ENCODE measurements around the gene OPTC. TPM values are rescaled to one million over a fixed set of nuclear protein-coding genes. Genes with fewer than 3 reads are reported as not detected.

Gene OPTC
- total RNA-seq, 3 donors from 2014 or later (not counting 1 experiment from before 2014, with no cell fraction given) = not detected

- intact Hi-C loops (cut with micrococcal nuclease) = no loop called here
These were observed 46.0 kb downstream of the OPTC start for GRCh38 chr1:203539831-203540546.

GRCh38 chr1:203544485-203544884 is 50.5 kb downstream of the OPTC start:
- intact Hi-C loops (cut with micrococcal nuclease) = no loop called here
- TF ChIP-seq CTCF (IDR thresholded peaks at IDR 0.05) = no peak
- 42% methylated on average over 3 of the region's 3 CpGs for WGBS (ENCODE audit: insufficient coverage)
- no peak overlapping the region for H3K27ac ChIP-seq (ENCODE audit: low read length)
- no peak for DNase-seq
- Mint-ChIP-seq H3K27ac (no peak overlapping the region), H3K9me3 (no peaks in the 10 kb centered on the region), H3K4me1 (no peaks in the 10 kb centered on the region), H3K4me3 (no peak overlapping the region), H3K36me3 (no peaks in the 10 kb centered on the region), H3K27me3 (ENCODE audit: low read depth in 2 of 2) (no peaks in the 10 kb centered on the region)
- H3K9me3 ChIP-seq (ENCODE audit: control insufficient read depth, insufficient read depth, low read length) = no peaks in the 10 kb centered on the region
- H3K4me3 ChIP-seq (ENCODE audit: low read length) = no peak overlapping the region
- H3K27me3 ChIP-seq (ENCODE audit: control insufficient read depth, insufficient read depth, low read length) = no peaks in the 10 kb centered on the region
- ATAC-seq = no peak
- no peaks in the 10 kb centered on the region for H3K4me1 ChIP-seq (ENCODE audit: control insufficient read depth, insufficient read depth, low read length)
- no peaks in the 10 kb centered on the region for H3K36me3 ChIP-seq (ENCODE audit: control insufficient read depth, insufficient read depth, low read length)

More at GRCh38 chr1:203539831-203540546, 46.0 kb downstream of the OPTC start:
- H3K4me1 ChIP-seq (ENCODE audit: control insufficient read depth, insufficient read depth, low read length) = no peaks in the 10 kb centered on the region
- no peak overlapping the region for H3K4me3 Mint-ChIP-seq
- no peaks in the 10 kb centered on the region for H3K9me3 ChIP-seq (ENCODE audit: control insufficient read depth, insufficient read depth, low read length)
- WGBS (ENCODE audit: insufficient coverage) = 96% methylated on average over 5 of the region's 5 CpGs
- H3K27me3 ChIP-seq (ENCODE audit: control insufficient read depth, insufficient read depth, low read length) = no peaks in the 10 kb centered on the region
- no peak overlapping the region for H3K27ac Mint-ChIP-seq
- H3K4me1 Mint-ChIP-seq = no peaks in the 10 kb centered on the region
- no peak for TF ChIP-seq CTCF (IDR thresholded peaks at IDR 0.05)
- H3K27me3 Mint-ChIP-seq (ENCODE audit: low read depth in 2 of 2) = peaks cover 0 to 2% of the 10 kb centered on the region in 2 donors
- no peaks in the 10 kb centered on the region for H3K36me3 ChIP-seq (ENCODE audit: control insufficient read depth, insufficient read depth, low read length)
- H3K4me3 ChIP-seq (ENCODE audit: low read length) = no peak overlapping the region
- no peak for ATAC-seq
- H3K9me3 Mint-ChIP-seq = no peaks in the 10 kb centered on the region
- no peak overlapping the region for H3K27ac ChIP-seq (ENCODE audit: low read length)
- no peaks in the 10 kb centered on the region for H3K36me3 Mint-ChIP-seq
- DNase-seq = no peak

GRCh38 chr1:203544978-203545816 is 51.2 kb downstream of the OPTC start:
- no peaks in the 10 kb centered on the region for H3K4me1 Mint-ChIP-seq
- H3K9me3 ChIP-seq (ENCODE audit: control insufficient read depth, insufficient read depth, low read length) = no peaks in the 10 kb centered on the region
- WGBS (ENCODE audit: insufficient coverage) = 54% methylated on average over 3 of the region's 4 CpGs

More at GRCh38 chr1:203544978-203545816, 51.2 kb downstream of the OPTC start:
- H3K36me3 Mint-ChIP-seq = no peaks in the 10 kb centered on the region
- Histone ChIP-seq H3K4me1 (ENCODE audit: control insufficient read depth, insufficient read depth, low read length) (no peaks in the 10 kb centered on the region), H3K4me3 (ENCODE audit: low read length) (no peak overlapping the region), H3K27me3 (ENCODE audit: control insufficient read depth, insufficient read depth, low read length) (no peaks in the 10 kb centered on the region), H3K36me3 (ENCODE audit: control insufficient read depth, insufficient read depth, low read length) (no peaks in the 10 kb centered on the region), H3K27ac (ENCODE audit: low read length) (no peak overlapping the region)
- ATAC-seq = no peak
- intact Hi-C loops (cut with micrococcal nuclease) = no loop called here
- no peaks in the 10 kb centered on the region for H3K27me3 Mint-ChIP-seq (ENCODE audit: low read depth in 2 of 2)
- no peak for TF ChIP-seq CTCF (IDR thresholded peaks at IDR 0.05)
- no peak overlapping the region for H3K4me3 Mint-ChIP-seq
- no peak for DNase-seq
- H3K27ac Mint-ChIP-seq = no peak overlapping the region
- H3K9me3 Mint-ChIP-seq = no peaks in the 10 kb centered on the region
